Measurements from ENCODE around the gene ESPL1.
"Not testable (repeated sequence)": the region's sequence is repeated elsewhere in the genome, so short reads cannot be mapped to it uniquely, and the experiment has no call there.

ESPL1 gene

DNA sequence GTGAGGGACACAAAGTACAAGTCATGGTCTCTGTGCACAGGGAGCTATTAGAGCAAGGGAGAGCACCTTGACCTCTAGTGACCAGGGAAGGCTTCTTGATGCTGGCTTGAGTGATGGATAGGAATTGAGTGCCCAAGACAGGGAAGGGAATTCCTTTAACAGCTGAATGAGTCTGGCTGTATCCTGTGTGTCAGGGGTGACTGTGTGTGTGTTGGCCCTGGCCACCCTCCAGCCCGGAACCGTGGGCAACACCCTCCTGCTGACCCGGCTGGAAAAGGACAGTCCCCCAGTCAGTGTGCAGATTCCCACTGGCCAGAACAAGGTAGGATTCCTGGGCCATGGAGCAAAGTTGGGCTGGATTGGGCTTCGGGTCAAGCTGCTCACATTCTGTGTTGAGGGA lies 21.8 kb downstream of the ESPL1 start:
- TF ChIP-seq, protein P1, sequence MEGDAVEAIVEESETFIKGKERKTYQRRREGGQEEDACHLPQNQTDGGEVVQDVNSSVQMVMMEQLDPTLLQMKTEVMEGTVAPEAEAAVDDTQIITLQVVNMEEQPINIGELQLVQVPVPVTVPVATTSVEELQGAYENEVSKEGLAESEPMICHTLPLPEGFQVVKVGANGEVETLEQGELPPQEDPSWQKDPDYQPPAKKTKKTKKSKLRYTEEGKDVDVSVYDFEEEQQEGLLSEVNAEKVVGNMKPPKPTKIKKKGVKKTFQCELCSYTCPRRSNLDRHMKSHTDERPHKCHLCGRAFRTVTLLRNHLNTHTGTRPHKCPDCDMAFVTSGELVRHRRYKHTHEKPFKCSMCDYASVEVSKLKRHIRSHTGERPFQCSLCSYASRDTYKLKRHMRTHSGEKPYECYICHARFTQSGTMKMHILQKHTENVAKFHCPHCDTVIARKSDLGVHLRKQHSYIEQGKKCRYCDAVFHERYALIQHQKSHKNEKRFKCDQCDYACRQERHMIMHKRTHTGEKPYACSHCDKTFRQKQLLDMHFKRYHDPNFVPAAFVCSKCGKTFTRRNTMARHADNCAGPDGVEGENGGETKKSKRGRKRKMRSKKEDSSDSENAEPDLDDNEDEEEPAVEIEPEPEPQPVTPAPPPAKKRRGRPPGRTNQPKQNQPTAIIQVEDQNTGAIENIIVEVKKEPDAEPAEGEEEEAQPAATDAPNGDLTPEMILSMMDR (IDR thresholded peaks at IDR 0.05; ENCODE audit: control insufficient read depth, extremely low read depth, insufficient read depth): no peak
- DNase-seq (ENCODE audit: low read depth): no peak
- no peak overlapping the region for H3K4me3 ChIP-seq (ENCODE audit: low read depth, low read length)

DNA sequence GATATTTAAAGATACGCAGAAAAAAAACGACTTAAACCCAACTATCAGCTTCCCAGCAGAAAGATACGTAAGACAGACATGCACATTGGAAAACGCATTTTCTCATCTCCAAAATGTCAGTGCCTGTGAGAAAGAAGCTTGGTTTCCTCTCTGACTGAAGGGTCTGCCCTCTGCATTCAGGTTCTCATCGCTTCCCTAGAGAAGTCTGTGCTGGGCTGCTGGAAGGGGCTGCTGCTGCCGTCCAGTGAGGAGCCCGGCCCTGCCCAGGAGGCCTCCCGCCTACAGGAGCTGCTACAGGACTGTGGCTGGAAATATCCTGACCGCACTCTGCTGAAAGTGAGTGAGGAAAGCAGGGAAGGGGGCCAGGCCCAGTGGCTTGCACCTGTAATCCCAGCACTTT lies 22.6 kb downstream of the ESPL1 start:
- H3K4me3 ChIP-seq (ENCODE audit: low read depth, low read length): no peak overlapping the region
- TF ChIP-seq, protein P1 (IDR thresholded peaks at IDR 0.05; ENCODE audit: control insufficient read depth, extremely low read depth, insufficient read depth): no peak
- no peak for DNase-seq (ENCODE audit: low read depth)

DNA sequence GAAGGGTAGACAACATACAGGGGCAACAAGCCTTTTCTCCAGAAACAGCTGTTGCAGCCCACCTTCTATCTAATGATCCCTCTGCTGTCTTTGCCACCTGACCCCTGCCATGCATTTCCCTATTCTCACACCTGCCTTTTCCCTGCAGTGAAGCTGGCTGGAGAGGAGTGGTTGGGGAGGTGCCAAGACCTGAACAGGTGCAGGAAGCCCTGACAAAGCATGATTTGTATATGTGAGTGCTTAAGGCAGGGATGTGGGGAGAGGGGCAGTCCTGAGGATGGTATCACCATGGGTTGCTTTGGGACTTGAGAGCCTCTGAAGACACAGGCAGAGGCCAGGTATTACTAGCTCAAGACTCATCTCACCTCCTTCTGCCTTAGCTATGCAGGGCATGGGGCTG lies 24.3 kb downstream of the ESPL1 start:
- no peak overlapping the region for H3K4me3 ChIP-seq (ENCODE audit: low read depth, low read length)
- no peak for DNase-seq (ENCODE audit: low read depth)
- TF ChIP-seq, protein P1 (IDR thresholded peaks at IDR 0.05; ENCODE audit: control insufficient read depth, extremely low read depth, insufficient read depth): no peak

DNA sequence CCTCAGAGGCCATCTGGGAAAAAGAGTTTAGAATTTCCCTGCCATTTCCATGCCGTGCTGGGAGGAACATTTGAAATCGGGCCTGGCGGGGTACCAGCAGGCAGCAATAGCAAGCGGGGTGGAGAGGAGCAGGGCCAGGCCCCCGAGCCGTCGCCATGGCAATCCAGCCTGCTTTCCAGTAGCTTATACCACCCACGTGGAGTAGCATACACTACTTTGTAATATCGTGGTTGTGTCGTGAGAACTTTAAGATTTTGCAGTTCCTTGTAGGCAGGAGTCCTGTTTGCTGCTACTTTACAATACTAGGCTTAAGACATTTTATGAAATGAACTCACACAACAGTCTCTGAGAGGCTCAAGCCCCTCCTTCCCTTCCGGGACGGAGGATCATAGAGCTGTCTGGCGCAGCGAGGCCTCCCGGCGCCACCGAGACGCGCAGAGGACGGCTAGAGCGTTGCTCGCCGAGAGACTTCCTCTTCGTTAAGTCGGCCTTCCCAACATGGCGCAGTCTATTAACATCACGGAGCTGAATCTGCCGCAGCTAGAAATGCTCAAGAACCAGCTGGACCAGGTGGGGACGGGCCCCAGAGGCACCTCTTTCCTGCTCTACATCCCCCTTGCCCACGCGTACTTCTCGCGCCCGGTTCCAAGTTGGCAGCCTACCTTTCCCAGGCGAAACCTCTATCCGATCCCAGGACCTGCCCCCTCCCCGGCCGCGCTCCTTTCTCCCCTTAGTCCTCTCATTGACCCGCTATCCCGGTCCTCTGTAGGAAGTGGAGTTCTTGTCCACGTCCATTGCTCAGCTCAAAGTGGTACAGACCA lies 27.2 kb downstream of the ESPL1 start, which contains the start of gene PFDN5:
Gene PFDN5 (plus strand): TSS at position 473 of the 821 bp plus-strand sequence. CDS start 26 bp downstream, at position 499.
- TF ChIP-seq, protein P1 (IDR thresholded peaks at IDR 0.05; ENCODE audit: control insufficient read depth, extremely low read depth, insufficient read depth): no peak
- DNase-seq (ENCODE audit: low read depth): peak; percentile 70
- peak within 1 kb of the TSS; percentile 55 for H3K4me3 ChIP-seq (ENCODE audit: low read depth, low read length)

DNA sequence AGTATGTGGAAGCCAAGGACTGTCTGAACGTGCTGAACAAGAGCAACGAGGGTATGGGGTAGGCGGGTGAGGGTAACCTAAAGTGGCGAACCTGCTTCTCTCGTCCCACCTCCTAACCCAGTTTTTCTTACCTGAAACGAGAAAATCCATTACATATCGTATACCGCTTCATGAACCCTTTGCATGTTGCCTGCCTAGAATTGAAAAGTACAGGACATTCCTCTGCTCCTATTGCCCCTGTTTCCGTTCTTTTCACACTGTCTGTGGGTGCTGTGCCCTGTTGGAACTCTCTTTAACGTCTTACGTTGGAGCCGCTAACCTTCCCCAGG lies 27.8 kb downstream of the ESPL1 start:
- H3K4me3 ChIP-seq (ENCODE audit: low read depth, low read length): peak overlapping the region; percentile 55
- TF ChIP-seq, protein P1 (IDR thresholded peaks at IDR 0.05; ENCODE audit: control insufficient read depth, extremely low read depth, insufficient read depth): no peak
- no peak for DNase-seq (ENCODE audit: low read depth)

DNA sequence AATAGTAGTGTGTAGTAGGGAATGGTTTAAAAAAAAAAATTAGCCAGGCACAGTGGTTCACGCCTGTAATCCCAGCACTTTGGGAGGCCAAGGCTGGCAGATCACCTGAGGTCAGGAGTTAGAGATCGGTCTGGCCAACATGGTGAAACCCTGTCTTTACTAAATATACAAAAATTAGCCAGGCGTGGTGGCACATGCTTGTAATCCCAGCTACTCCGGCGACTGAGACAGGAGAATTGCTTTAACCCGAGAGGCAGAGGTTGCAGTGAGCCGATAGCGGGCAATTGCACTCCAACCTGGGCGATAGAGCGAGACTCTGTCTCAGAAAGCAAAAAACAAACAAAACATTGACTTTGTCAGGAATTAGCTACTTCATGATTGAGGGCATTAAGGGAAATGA lies 29.0 kb downstream of the ESPL1 start:
- DNase-seq (ENCODE audit: low read depth); H3K4me3 ChIP-seq (ENCODE audit: low read depth, low read length): not testable (repeated sequence)

DNA sequence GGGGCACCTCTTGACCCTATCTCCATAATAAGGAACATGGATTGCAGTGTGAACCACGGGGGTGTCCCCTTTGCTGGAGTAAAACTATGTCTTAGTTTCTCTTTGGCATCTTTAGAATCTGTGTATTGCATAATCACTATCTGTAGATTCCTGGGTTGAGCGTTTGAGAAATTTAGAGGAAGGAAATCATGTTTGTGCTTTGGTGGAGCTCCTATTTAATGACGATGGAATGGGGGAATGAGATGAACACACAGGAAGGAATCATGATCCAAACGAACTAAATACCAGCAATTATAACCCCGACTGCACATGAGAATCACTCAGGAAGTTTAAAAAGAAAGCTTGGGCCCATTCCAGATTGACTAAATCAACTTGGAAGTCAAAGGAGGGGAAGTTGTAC lies 30.1 kb downstream of the ESPL1 start:
- H3K4me3 ChIP-seq (ENCODE audit: low read depth, low read length): no peak overlapping the region
- TF ChIP-seq, protein P1 (IDR thresholded peaks at IDR 0.05; ENCODE audit: control insufficient read depth, extremely low read depth, insufficient read depth): no peak
- no peak for DNase-seq (ENCODE audit: low read depth)
